ENCODE data around the gene THOC1. TPM values are rescaled to one million over a fixed set of nuclear protein-coding genes. Genes with fewer than 3 reads are reported as not detected.

The THOC1 gene
- total and polyA plus RNA-seq, 2 of the 8 experiments (the other 6 are each of a cell fraction or from before 2014, with no cell fraction given): 19.1 to 66.4 TPM

GRCh38 chr18:310042-310441, 42.2 kb upstream of the THOC1 start:
- CTCF ChIA-PET (ENCODE audit: partially characterized antibody): interaction anchor here (1.0 kb wide), 1 partner anchor 20 kb away, joined by 4 read pairs; no protein-coding TSS in a partner anchor
- Histone ChIP-seq H3K4me2 (ENCODE audit: insufficient read depth in 1 of 2, low read depth in 2 of 2, low read length in 2 of 2) (no peak overlapping the region), H3K18ac (ENCODE audit: extremely low read depth, low read length) (no peak overlapping the region), H3K4me1 (replicated peaks in 1 of 4; ENCODE audit: control insufficient read depth in 3 of 4, insufficient read depth in 4 of 4, low read length in 3 of 4) (peaks cover 0 to 10% (median 4%) of the 10 kb centered on the region in 4 experiments; a peak in 4 of 7 replicates), H2BK120ac (replicated peaks; ENCODE audit: low read depth, low read length) (no peak overlapping the region), H3K23ac (ENCODE audit: insufficient read length) (no peak overlapping the region), H2BK5ac (ENCODE audit: low read depth, low read length) (no peak overlapping the region), H3K14ac (ENCODE audit: insufficient read length) (no peak overlapping the region), H3K9ac (replicated peaks in 1 of 4; ENCODE audit: extremely low read depth in 1 of 4, low read depth in 3 of 4, low read length in 3 of 4) (no peak overlapping the region), H2BK15ac (ENCODE audit: low read length) (no peak overlapping the region), H3K4me3 (ENCODE audit: extremely low read depth in 1 of 4, insufficient read depth in 2 of 4, low read depth in 3 of 4, low read length in 4 of 4) (no peak overlapping the region), H3K79me2 (ENCODE audit: control insufficient read depth in 1 of 2, insufficient read depth in 2 of 2, low read length in 2 of 2) (no peaks in the 10 kb centered on the region), H4K91ac (replicated peaks; ENCODE audit: insufficient read length, low read length) (no peak overlapping the region), H3K9me3 (ENCODE audit: insufficient read depth in 2 of 2, low read depth in 1 of 2, low read length in 1 of 2) (no peaks in the 10 kb centered on the region), H3K27ac (ENCODE audit: low read depth, low read length) (no peak overlapping the region), H4K5ac (ENCODE audit: insufficient read length, low read depth, low read length) (no peak overlapping the region), H2BK12ac (ENCODE audit: low read depth, low read length) (no peak overlapping the region), H3K79me1 (ENCODE audit: low read depth, low read length) (no peaks in the 10 kb centered on the region), H2BK20ac (ENCODE audit: low read length) (no peak overlapping the region), H2AFZ (ENCODE audit: low read length) (no peak overlapping the region), H3K56ac (replicated peaks; ENCODE audit: insufficient read length, low read depth, low read length) (no peak overlapping the region), H4K20me1 (replicated peaks in 1 of 2; ENCODE audit: control insufficient read depth in 1 of 2, insufficient read depth in 2 of 2, low read length in 2 of 2) (no peaks in the 10 kb centered on the region), H3K27me3 (replicated peaks in 1 of 4; ENCODE audit: control insufficient read depth in 3 of 4, extremely low read depth in 1 of 4, insufficient read depth in 3 of 4, low read length in 3 of 4) (no peaks in the 10 kb centered on the region), H3K36me3 (ENCODE audit: control insufficient read depth in 2 of 4, insufficient read depth in 4 of 4, low read length in 3 of 4) (no peaks in the 10 kb centered on the region), H3K23me2 (ENCODE audit: low read depth, low read length) (peaks cover under 1% of the 10 kb centered on the region; the same call in 1 of the 2 replicates), H3K4ac (replicated peaks; ENCODE audit: insufficient read length, low read depth, low read length) (no peak overlapping the region), H4K8ac (ENCODE audit: extremely low read depth, insufficient read depth, low read length) (no peak overlapping the region), H2AK5ac (ENCODE audit: low read depth, low read length) (no peak overlapping the region)
- POLR2A ChIA-PET (ENCODE audit: partially characterized antibody): no interaction called here
- FAIRE-seq (no peak), DNase-seq (ENCODE audit: low read depth in 1 of 2, low spot score in 2 of 2) (no peak)
- TF ChIP-seq TCF12 (IDR thresholded peaks at IDR 0.05; ENCODE audit: low read depth, low read length) (no peak), RNF2 (IDR thresholded peaks at IDR 0.05; ENCODE audit: borderline replicate concordance, low read depth, low read length, missing control alignments, poor library complexity, severe bottlenecking) (no peak), TEAD4 (IDR thresholded peaks at IDR 0.05; ENCODE audit: low read depth, low read length) (no peak), CBX5 (IDR thresholded peaks at IDR 0.05; ENCODE audit: low read depth, low read length) (no peak), HDAC6 (IDR thresholded peaks at IDR 0.05; ENCODE audit: low read depth, low read length) (no peak), JUN (IDR thresholded peaks at IDR 0.05; ENCODE audit: low read depth, low read length) (no peak), ATF3 (IDR thresholded peaks at IDR 0.05; ENCODE audit: insufficient read depth, low read depth, low read length) (no peak), GTF2F1 (IDR thresholded peaks at IDR 0.05; ENCODE audit: borderline replicate concordance, low read depth, low read length) (no peak), EP300 (IDR thresholded peaks at IDR 0.05; ENCODE audit: borderline replicate concordance in 1 of 2, low read depth in 2 of 2, low read length in 2 of 2) (no peak), ZNF274 (IDR thresholded peaks at IDR 0.05; ENCODE audit: borderline replicate concordance, extremely low read depth, low read length) (no peak)

Data from H1 (cell line).